ENCODE measurements around the gene FBXL14. TPM values are rescaled to one million over a fixed set of nuclear protein-coding genes. Genes with fewer than 3 reads are reported as not detected.

Gene FBXL14
- total RNA-seq, 2 donors from 2014 or later: 10.0 to 20.4 TPM

DNA sequence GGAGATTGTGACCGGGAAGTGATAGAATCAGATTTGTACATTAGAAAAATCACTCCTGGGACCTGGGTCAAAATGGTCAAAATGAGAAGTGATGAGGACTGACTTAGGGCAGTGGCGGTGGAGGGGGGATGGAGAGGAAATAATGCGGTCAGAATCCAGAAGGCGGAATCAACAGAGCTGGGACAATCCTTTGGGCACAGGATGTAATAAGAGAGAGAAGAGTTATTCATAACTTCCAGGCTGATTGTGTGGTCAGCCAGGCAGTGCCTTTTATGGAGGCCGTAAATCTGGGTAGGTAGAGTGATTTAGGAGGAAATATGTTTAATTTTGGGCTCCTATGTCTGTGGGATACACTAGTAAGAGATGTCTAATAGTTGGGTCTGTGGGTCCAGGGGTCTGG lies 21.6 kb downstream of the FBXL14 start:
- no peak overlapping the region for H3K4me3 Mint-ChIP-seq
- peaks cover 26% of the 10 kb centered on the region for H3K4me1 Mint-ChIP-seq
- no peaks in the 10 kb centered on the region for H3K36me3 Mint-ChIP-seq (ENCODE audit: low read depth)
- H3K36me3 ChIP-seq (ENCODE audit: control insufficient read depth, insufficient read depth, low read length): no peaks in the 10 kb centered on the region
- 77 to 100% methylated on average over 4 to 5 of the region's 5 CpGs for WGBS, 2 experiments (ENCODE audit: insufficient coverage in 1 of 2, insufficient read length in 1 of 2)
- no peak overlapping the region for H3K27ac ChIP-seq (ENCODE audit: low read depth, low read length)
- peaks cover 46% of the 10 kb centered on the region for H3K27me3 ChIP-seq (ENCODE audit: control insufficient read depth, insufficient read depth, low read length, poor library complexity, severe bottlenecking)
- H3K9ac ChIP-seq (ENCODE audit: extremely low read depth, low read length, poor library complexity, severe bottlenecking): no peak overlapping the region
- peaks cover 4% of the 10 kb centered on the region for H3K9me3 Mint-ChIP-seq
- no peaks in the 10 kb centered on the region for H3K9me3 ChIP-seq (ENCODE audit: control insufficient read depth, low read length)
- TF ChIP-seq, protein P1, sequence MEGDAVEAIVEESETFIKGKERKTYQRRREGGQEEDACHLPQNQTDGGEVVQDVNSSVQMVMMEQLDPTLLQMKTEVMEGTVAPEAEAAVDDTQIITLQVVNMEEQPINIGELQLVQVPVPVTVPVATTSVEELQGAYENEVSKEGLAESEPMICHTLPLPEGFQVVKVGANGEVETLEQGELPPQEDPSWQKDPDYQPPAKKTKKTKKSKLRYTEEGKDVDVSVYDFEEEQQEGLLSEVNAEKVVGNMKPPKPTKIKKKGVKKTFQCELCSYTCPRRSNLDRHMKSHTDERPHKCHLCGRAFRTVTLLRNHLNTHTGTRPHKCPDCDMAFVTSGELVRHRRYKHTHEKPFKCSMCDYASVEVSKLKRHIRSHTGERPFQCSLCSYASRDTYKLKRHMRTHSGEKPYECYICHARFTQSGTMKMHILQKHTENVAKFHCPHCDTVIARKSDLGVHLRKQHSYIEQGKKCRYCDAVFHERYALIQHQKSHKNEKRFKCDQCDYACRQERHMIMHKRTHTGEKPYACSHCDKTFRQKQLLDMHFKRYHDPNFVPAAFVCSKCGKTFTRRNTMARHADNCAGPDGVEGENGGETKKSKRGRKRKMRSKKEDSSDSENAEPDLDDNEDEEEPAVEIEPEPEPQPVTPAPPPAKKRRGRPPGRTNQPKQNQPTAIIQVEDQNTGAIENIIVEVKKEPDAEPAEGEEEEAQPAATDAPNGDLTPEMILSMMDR (conservative IDR thresholded peaks at IDR 0.05): no peak
- no peak for DNase-seq
- H3K27ac Mint-ChIP-seq: no peak overlapping the region
- peaks cover 22% of the 10 kb centered on the region for H3K4me1 ChIP-seq (ENCODE audit: control insufficient read depth, insufficient read depth, low read length)
- H3K27me3 Mint-ChIP-seq (ENCODE audit: insufficient read depth): peaks cover 72% of the 10 kb centered on the region
- no peak overlapping the region for H3K4me3 ChIP-seq (ENCODE audit: low read length)

DNA sequence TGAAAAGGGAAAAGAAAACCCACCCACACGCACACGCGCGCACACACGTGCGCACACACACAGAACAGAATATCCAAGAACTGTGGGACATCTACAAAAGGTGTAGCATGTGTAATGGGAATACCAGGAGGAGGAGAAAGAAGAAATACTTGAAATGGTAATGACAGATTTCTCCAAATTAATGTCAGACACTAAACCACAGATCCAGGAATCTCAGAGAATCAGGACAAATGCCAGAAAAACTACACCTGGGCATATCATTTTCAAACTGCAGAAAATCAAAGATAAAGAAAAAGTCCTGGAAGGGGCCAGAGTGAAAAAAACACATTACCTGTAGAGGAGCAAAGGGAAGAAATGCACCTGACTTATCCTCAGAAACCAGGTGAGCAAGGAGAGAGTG lies 26.5 kb downstream of the FBXL14 start:
- H3K9me3 Mint-ChIP-seq: no peaks in the 10 kb centered on the region
- Histone ChIP-seq H3K4me3 (ENCODE audit: low read length) (no peak overlapping the region), H3K9me3 (ENCODE audit: control insufficient read depth, low read length) (no peaks in the 10 kb centered on the region), H3K9ac (ENCODE audit: extremely low read depth, low read length, poor library complexity, severe bottlenecking) (no peak overlapping the region), H3K27ac (ENCODE audit: low read depth, low read length) (no peak overlapping the region), H3K27me3 (ENCODE audit: control insufficient read depth, insufficient read depth, low read length, poor library complexity, severe bottlenecking) (peaks cover 50% of the 10 kb centered on the region), H3K4me1 (ENCODE audit: control insufficient read depth, insufficient read depth, low read length) (no peaks in the 10 kb centered on the region), H3K36me3 (ENCODE audit: control insufficient read depth, insufficient read depth, low read length) (no peaks in the 10 kb centered on the region)
- DNase-seq: no peak
- WGBS, 2 experiments (ENCODE audit: insufficient coverage in 1 of 2, insufficient read length in 1 of 2): 94% methylated on average over 5 of the region's 6 CpGs; no CpG with 5 or more reads in 1 of the 2 experiments
- H3K4me1 Mint-ChIP-seq: peaks cover 9% of the 10 kb centered on the region
- H3K36me3 Mint-ChIP-seq (ENCODE audit: low read depth): no peaks in the 10 kb centered on the region
- TF ChIP-seq, protein P1 (conservative IDR thresholded peaks at IDR 0.05): no peak
- peaks cover 63% of the 10 kb centered on the region for H3K27me3 Mint-ChIP-seq (ENCODE audit: insufficient read depth)
- H3K27ac Mint-ChIP-seq: no peak overlapping the region
- H3K4me3 Mint-ChIP-seq: no peak overlapping the region

DNA sequence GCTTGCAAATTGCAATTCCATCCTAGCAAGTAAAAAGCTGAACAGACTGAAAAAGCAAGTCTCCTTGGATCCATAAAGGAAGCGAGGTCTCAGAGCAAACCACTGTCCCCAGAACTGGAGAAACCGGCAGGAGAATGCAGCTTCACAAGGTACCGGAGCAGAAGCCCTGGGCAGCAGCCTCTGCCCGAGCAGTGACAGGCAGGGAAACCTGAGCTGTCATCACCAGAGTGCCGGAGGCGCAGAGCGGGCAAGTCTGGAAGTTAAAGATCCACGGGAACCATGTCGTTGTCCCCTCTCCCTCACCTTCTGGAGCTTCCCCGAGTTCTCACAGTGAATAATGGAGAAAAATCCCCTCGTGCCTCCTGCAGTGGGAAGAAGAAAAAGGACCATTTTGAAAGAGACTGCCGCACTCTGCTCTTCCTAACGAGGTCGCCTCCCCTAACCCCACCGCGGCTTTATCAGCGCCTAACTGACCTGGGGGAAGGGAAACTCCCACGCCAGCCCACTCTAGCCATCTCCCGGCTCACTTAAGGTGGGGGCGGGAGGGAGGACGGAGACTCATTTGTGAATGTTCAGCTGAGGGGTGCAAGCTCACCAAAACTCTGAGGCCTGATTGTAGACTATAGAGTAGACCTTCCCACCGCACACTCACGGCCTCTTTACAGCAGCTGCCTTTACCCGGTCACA lies 27.8 kb downstream of the FBXL14 start:
- 55 to 72% methylated on average over 11 to 24 of the region's 24 CpGs for WGBS, 2 experiments (ENCODE audit: insufficient coverage in 1 of 2, insufficient read length in 1 of 2)
- Mint-ChIP-seq H3K4me1 (peaks cover 9% of the 10 kb centered on the region), H3K9me3 (no peaks in the 10 kb centered on the region), H3K36me3 (ENCODE audit: low read depth) (no peaks in the 10 kb centered on the region), H3K27ac (no peak overlapping the region), H3K4me3 (no peak overlapping the region), H3K27me3 (ENCODE audit: insufficient read depth) (peaks cover 52% of the 10 kb centered on the region)
- Histone ChIP-seq H3K9ac (ENCODE audit: extremely low read depth, low read length, poor library complexity, severe bottlenecking) (no peak overlapping the region), H3K4me1 (ENCODE audit: control insufficient read depth, insufficient read depth, low read length) (no peaks in the 10 kb centered on the region), H3K27ac (ENCODE audit: low read depth, low read length) (no peak overlapping the region), H3K9me3 (ENCODE audit: control insufficient read depth, low read length) (no peaks in the 10 kb centered on the region), H3K36me3 (ENCODE audit: control insufficient read depth, insufficient read depth, low read length) (no peaks in the 10 kb centered on the region), H3K4me3 (ENCODE audit: low read length) (no peak overlapping the region), H3K27me3 (ENCODE audit: control insufficient read depth, insufficient read depth, low read length, poor library complexity, severe bottlenecking) (peaks cover 37% of the 10 kb centered on the region)
- DNase-seq: no peak
- TF ChIP-seq, protein P1 (conservative IDR thresholded peaks at IDR 0.05): no peak
